T-cell (primary cell): ENCODE measurements around the gene NT5DC4. TPM values are rescaled to one million over a fixed set of nuclear protein-coding genes. Genes with fewer than 3 reads are reported as not detected.
A peak's percentile ranks its signal among the peaks of the same experiment; 100 is the strongest.

Experiments used
- ATAC-seq, 4 experiments: fragments of 200-7000 bp in 3 of 4; fragments of 150-1000 bp in 1 of 4; cut with Tn5 transposase; replicated peaks in 1 of 4; 1 replicate in 3 of 4; 2 replicates in 1 of 4; pipeline ENCODE4 v1.10.0; 2021; ENCODE audit warnings: moderate library complexity in 3 of 4, mild to moderate bottlenecking in 2 of 4, moderate number of reproducible peaks in 1 of 4
- CTCF ChIA-PET, 2 donors: fragments of 300-600 bp; sonication (Branson Sonifier 250); formaldehyde crosslinking; loops; one replicate each; lab custom pipeline; 2022; ENCODE audit warnings: antibody characterized with exemption in 2 of 2; lab: Charles Lee
- POLR2A ChIA-PET, 2 donors: fragments of 300-600 bp; sonication (Branson Sonifier 250); formaldehyde crosslinking; loops; one replicate each; lab custom pipeline; 2022; ENCODE audit warnings: antibody characterized with exemption in 2 of 2; lab: Charles Lee
- DNase-seq, 35 experiments: peaks; one replicate each; pipeline versions ENCODE4 v3.0.0 to v3.0.0-alpha.2; 2013 to 2023
- H3K27ac ChIP-seq: one replicate; pipeline ENCODE4 v1.5.1; 2013; ENCODE audit warnings: low read length
- H3K27me3 ChIP-seq, 2 experiments: replicated peaks in 1 of 2; 1 replicate in 1 of 2; 2 replicates in 1 of 2; pipeline versions ENCODE4 v1.6.1 to v1.7.0; 2013; ENCODE audit warnings: low read length in 1 of 2, mixed read lengths in 1 of 2; ENCODE audit not compliant: control insufficient read depth in 2 of 2, insufficient read depth in 2 of 2; ENCODE audit errors: extremely low read depth in 1 of 2
- H3K36me3 ChIP-seq, 2 donors: 1 replicate in 1 of 2; 2 replicates in 1 of 2; pipeline versions ENCODE4 v1.6.1 to v1.7.0; 2013; ENCODE audit warnings: low read length in 1 of 2; ENCODE audit not compliant: control insufficient read depth in 2 of 2, insufficient read depth in 1 of 2; ENCODE audit errors: extremely low read depth in 1 of 2
- H3K4me1 ChIP-seq, 2 experiments: 1 replicate in 1 of 2; 2 replicates in 1 of 2; pipeline versions ENCODE4 v1.6.1 to v1.7.0; 2013; ENCODE audit warnings: low read length in 2 of 2, mixed read lengths in 1 of 2; ENCODE audit not compliant: insufficient read depth in 2 of 2, control insufficient read depth in 1 of 2; ENCODE audit errors: extremely low read depth in 1 of 2
- H3K4me3 ChIP-seq, 2 donors: 1 replicate in 1 of 2; 2 replicates in 1 of 2; pipeline versions ENCODE4 v1.5.1 to v1.7.0; 2013; ENCODE audit warnings: mild to moderate bottlenecking in 2 of 2, low read length in 1 of 2, moderate library complexity in 1 of 2; ENCODE audit not compliant: control insufficient read depth in 1 of 2; ENCODE audit errors: extremely low read depth in 1 of 2
- H3K9me3 ChIP-seq: 2 replicates; pipeline ENCODE4 v1.7.0; 2013
- H3K27ac Mint-ChIP-seq, 2 donors: one replicate each; pipeline ENCODE4 v1.8.0; 2020 to 2021; ENCODE audit warnings: mild to moderate bottlenecking in 2 of 2, mixed read lengths in 2 of 2
- H3K27me3 Mint-ChIP-seq, 2 donors: one replicate each; pipeline ENCODE4 v1.8.0; 2021 to 2022; ENCODE audit warnings: mixed read lengths in 2 of 2
- H3K36me3 Mint-ChIP-seq: one replicate; pipeline ENCODE4 v1.8.0; 2021; ENCODE audit warnings: mixed read lengths
- H3K4me1 Mint-ChIP-seq, 3 donors: one replicate each; pipeline ENCODE4 v1.8.0; 2020 to 2022; ENCODE audit warnings: mixed read lengths in 3 of 3, mild to moderate bottlenecking in 1 of 3
- H3K4me3 Mint-ChIP-seq, 3 donors: one replicate each; pipeline ENCODE4 v1.8.0; 2020 to 2022; ENCODE audit warnings: mild to moderate bottlenecking in 3 of 3, mixed read lengths in 3 of 3, moderate library complexity in 3 of 3
- H3K9me3 Mint-ChIP-seq, 3 donors: one replicate each; pipeline ENCODE4 v1.8.0; 2020 to 2022; ENCODE audit warnings: mixed read lengths in 3 of 3
- WGBS: methylation state at CpG from one replicate; pipeline ENCODE4 v1.1.5; 2013; ENCODE audit warnings: missing lambda C conversion rate; ENCODE audit not compliant: insufficient coverage; 5-methylcytosine and 5-hydroxymethylcytosine counted together
- total RNA-seq, 35 experiments: library from RNA in 6 of 35; stranded (reverse) in 6 of 35; fragments of 120-200 nt in 1 of 35; gene quantifications; one replicate each; pipeline versions ENCODE4 v1.2.1 to v1.2.4 and lab custom pipeline; 2013 to 2026

NT5DC4 gene
- total RNA-seq, 5 donors from 2014 or later (not counting 1 experiment from before 2014, with no cell fraction given), result not detected

GRCh38 chr2:112682101-112682500, 38.7 kb upstream of the NT5DC4 start:
- Mint-ChIP-seq H3K4me1 (peaks cover 0 to 18% (median 5%) of the 10 kb centered on the region in 3 donors), H3K27ac (no peak overlapping the region), H3K27me3 (no peaks in the 10 kb centered on the region), H3K9me3 (no peaks in the 10 kb centered on the region), H3K36me3 (no peaks in the 10 kb centered on the region), H3K4me3 (no peak overlapping the region)
- no peak for ATAC-seq
- ChIA-PET CTCF (interaction anchor here in 1 of 2 donors (0.5 kb wide), 1 partner anchor 81 kb away, joined by 5 read pairs; no protein-coding TSS in a partner anchor), POLR2A (interaction anchor here in 1 of 2 donors (0.6 kb wide), 1 partner anchor 12 kb away, joined by 8 read pairs; no protein-coding TSS in a partner anchor)
- no peak overlapping the region for H3K4me3 ChIP-seq
- no peaks in the 10 kb centered on the region for H3K36me3 ChIP-seq
- H3K27me3 ChIP-seq, result no peaks in the 10 kb centered on the region
- WGBS, result 98% methylated on average over 4 of the region's 7 CpGs
- no peaks in the 10 kb centered on the region for H3K9me3 ChIP-seq
- H3K4me1 ChIP-seq, result peaks cover 4 to 11% of the 10 kb centered on the region in 2 experiments
- no peak for DNase-seq
- H3K27ac ChIP-seq, result no peak overlapping the region

DNA sequence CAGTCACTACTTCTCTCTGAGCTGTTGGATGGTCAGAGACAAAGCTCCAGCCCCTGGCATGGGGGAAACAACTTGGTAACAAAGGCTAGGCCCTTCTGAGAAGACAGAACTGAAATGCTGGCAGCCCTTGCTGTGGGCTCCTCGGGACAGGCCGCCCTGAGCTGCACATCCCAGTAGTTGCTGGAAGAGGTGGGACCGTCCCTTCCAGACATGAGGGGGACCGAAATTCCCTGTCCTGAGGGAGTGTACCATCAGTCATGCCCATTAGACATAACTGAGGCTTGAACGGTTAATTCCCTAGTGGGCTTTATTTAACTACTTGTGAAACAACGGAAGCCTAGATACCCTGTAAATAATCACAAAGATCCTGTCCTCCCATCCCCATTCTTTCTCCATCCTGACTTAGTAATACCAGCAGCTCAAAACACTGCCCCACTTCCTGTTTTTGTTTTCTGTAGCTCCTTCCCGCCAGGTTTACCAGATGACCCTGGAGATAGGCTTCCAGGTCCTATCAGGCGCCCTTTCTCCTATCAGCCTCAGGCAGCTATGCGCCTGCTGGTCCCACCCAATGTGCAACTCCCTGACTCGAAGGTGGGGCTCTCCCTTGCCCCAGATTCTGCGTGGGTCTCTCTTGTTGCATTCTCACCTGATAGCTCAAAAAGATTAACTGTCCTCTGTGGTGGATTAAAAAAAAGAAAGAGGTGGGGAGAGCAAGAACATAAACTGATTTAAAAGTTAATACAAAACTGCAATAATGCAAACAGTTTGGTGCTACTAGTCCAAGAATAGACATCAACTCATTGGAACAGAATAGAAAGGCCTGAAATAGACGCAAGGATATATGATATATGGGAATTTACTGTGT, 37.0 kb upstream of the NT5DC4 start:
- H3K27ac ChIP-seq, result no peak overlapping the region
- peaks cover 4 to 11% of the 10 kb centered on the region in 2 experiments for H3K4me1 ChIP-seq
- ATAC-seq (no peak), DNase-seq (no peak)
- no peaks in the 10 kb centered on the region for H3K9me3 Mint-ChIP-seq
- H3K36me3 Mint-ChIP-seq, result no peaks in the 10 kb centered on the region
- CTCF ChIA-PET, result interaction anchor here in 1 of 2 donors (0.6 to 0.9 kb wide), 2 partner anchors 57 to 65 kb away, joined by 3 to 4 read pairs; no protein-coding TSS in a partner anchor
- no peaks in the 10 kb centered on the region for H3K9me3 ChIP-seq
- H3K4me3 Mint-ChIP-seq, result no peak overlapping the region
- no peaks in the 10 kb centered on the region for H3K27me3 Mint-ChIP-seq
- WGBS, result 70% methylated on average over 6 of the region's 12 CpGs
- H3K4me1 Mint-ChIP-seq, result peaks cover 0 to 18% (median 5%) of the 10 kb centered on the region in 3 donors
- POLR2A ChIA-PET, result interaction anchor here in 1 of 2 donors (0.6 kb wide), 1 partner anchor 12 kb away, joined by 4 read pairs; no protein-coding TSS in a partner anchor
- H3K27ac Mint-ChIP-seq, result peak overlapping the region; percentile 8 to 16
- H3K4me3 ChIP-seq, result no peak overlapping the region
- no peaks in the 10 kb centered on the region for H3K27me3 ChIP-seq
- H3K36me3 ChIP-seq, result no peaks in the 10 kb centered on the region

GRCh38 chr2:112684415-112684775, 36.4 kb upstream of the NT5DC4 start:
- Mint-ChIP-seq H3K36me3 (no peaks in the 10 kb centered on the region), H3K27me3 (no peaks in the 10 kb centered on the region), H3K9me3 (no peaks in the 10 kb centered on the region), H3K27ac (no peak overlapping the region), H3K4me1 (peaks cover 0 to 18% (median 5%) of the 10 kb centered on the region in 3 donors), H3K4me3 (no peak overlapping the region)
- no peaks in the 10 kb centered on the region for H3K9me3 ChIP-seq
- H3K4me3 ChIP-seq, result no peak overlapping the region
- POLR2A ChIA-PET, result no interaction called here
- H3K27me3 ChIP-seq, result no peaks in the 10 kb centered on the region
- DNase-seq (no peak), ATAC-seq (no peak)
- no CpG with 5 or more reads among the region's 3 CpGs for WGBS
- H3K36me3 ChIP-seq, result no peaks in the 10 kb centered on the region
- peaks cover 4 to 11% of the 10 kb centered on the region in 2 experiments for H3K4me1 ChIP-seq
- H3K27ac ChIP-seq, result no peak overlapping the region
- CTCF ChIA-PET, result interaction anchor here (0.6 to 0.7 kb wide), 2 partner anchors 66 to 168 kb away, joined by 3 to 6 read pairs; no protein-coding TSS in a partner anchor

DNA sequence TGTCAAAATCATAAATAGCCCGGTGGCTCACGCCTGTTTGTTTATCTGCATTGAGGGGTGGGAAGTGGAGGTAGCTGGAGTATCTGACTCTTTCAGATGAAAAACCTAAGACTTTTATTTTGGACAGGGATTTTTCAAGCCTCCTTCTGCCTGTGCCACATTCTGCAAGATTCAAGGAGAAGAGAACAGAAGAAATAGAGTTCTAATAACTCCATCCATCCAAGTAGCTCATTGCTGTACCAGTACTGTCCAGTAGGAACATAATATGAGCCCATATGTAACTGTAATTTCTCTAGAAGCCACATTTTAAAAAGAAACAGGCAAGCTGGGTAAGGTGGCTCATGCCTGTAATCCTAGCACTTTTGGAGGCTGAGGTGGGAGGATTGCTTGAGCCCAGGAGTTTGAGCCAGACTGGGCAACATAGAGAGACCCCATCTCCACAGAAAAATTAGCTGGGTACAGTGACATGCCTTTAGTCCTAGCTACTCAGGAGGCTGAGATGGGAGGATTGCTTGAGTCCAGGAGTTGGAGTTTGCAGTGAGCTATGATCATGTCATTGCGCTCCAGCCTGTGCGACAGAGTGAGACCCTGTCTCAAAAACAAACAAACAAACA, 35.4 kb upstream of the NT5DC4 start:
- DNase-seq, result no peak
- no peak overlapping the region for H3K4me3 Mint-ChIP-seq
- WGBS, result 94% methylated on average over 2 of the region's 4 CpGs
- ATAC-seq, result no peak
- H3K36me3 ChIP-seq, result no peaks in the 10 kb centered on the region
- no peak overlapping the region for H3K27ac Mint-ChIP-seq
- H3K27me3 ChIP-seq, result no peaks in the 10 kb centered on the region
- H3K4me1 Mint-ChIP-seq, result peaks cover 0 to 18% (median 5%) of the 10 kb centered on the region in 3 donors
- H3K9me3 ChIP-seq, result no peaks in the 10 kb centered on the region
- no peaks in the 10 kb centered on the region for H3K9me3 Mint-ChIP-seq
- ChIA-PET POLR2A (no interaction called here), CTCF (interaction anchor here in 1 of 2 donors (0.9 kb wide), 1 partner anchor 85 kb away, joined by 4 read pairs; no protein-coding TSS in a partner anchor)
- no peaks in the 10 kb centered on the region for H3K27me3 Mint-ChIP-seq
- no peaks in the 10 kb centered on the region for H3K36me3 Mint-ChIP-seq
- H3K4me1 ChIP-seq, result peaks cover 4 to 11% of the 10 kb centered on the region in 2 experiments
- no peak overlapping the region for H3K27ac ChIP-seq
- no peak overlapping the region for H3K4me3 ChIP-seq

DNA sequence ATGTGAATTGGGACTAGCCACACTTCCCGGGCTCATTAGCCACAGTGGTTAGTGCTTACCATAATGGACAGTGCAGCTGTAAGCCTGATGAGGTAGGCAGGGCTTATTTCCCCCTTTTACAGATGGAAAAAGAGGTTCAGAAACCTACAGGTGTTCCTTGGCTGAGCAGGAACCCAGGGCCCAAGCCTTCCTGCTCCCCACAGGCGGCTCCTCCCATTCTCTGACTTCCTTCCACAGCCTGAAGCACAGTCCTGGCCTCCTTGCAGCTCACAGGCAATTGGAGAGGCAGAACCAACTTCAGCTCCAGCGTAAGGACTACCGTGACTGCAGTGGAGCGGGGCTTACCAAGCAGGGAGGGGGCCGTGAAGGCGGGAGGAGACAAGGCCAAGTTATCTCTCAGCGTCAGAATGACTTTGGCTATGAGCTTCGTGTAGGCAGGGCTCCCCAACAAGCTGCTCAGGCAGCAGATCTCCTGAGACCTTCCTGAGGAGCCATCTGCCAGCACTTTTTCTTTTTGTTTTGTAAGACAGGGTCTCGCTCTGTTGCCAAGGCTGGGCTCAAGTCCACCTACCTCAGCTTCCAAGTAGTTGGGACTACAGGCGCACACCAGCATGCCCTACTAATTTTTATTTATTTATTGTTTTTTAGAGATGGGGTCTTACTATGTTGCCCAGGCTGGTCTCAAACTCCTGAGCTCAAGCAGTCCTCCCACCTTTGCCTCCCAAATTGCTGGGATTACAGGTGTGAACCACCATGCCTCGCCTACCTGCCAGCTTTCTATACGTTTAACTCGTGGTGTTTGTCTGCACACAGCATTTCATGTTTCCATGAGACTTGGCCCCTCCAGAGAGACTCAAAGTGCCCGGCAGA, 34.2 kb upstream of the NT5DC4 start:
- Mint-ChIP-seq H3K9me3 (no peaks in the 10 kb centered on the region), H3K36me3 (no peaks in the 10 kb centered on the region), H3K4me1 (peaks cover 9 to 29% (median 15%) of the 10 kb centered on the region in 3 donors), H3K27ac (no peak overlapping the region), H3K27me3 (no peaks in the 10 kb centered on the region), H3K4me3 (no peak overlapping the region)
- Histone ChIP-seq H3K9me3 (no peaks in the 10 kb centered on the region), H3K27ac (no peak overlapping the region), H3K36me3 (no peaks in the 10 kb centered on the region), H3K4me1 (peaks cover 4 to 22% of the 10 kb centered on the region in 2 experiments), H3K4me3 (no peak overlapping the region), H3K27me3 (no peaks in the 10 kb centered on the region)
- ChIA-PET POLR2A (interaction anchor here in 1 of 2 donors (1.0 kb wide), 1 partner anchor 41 kb away, joined by 3 read pairs; the partner anchor contains the start of gene SLC20A1), CTCF (interaction anchor here (1.2 to 1.6 kb wide), 2 partner anchors 60 to 61 kb away, joined by 3 to 7 read pairs; no protein-coding TSS in a partner anchor)
- DNase-seq (no peak), ATAC-seq (no peak)
- WGBS, result 81% methylated on average over 8 of the region's 15 CpGs
